ENCODE results near the gene SUFU.

SUFU gene

GRCh38 chr10:102554531-102554930 is 50.8 kb downstream of the SUFU start:
- DNase-seq, result no peak

- DNase-seq, result no peak
Observed at GRCh38 chr10:102555781-102556328, 52.1 kb downstream of the SUFU start.

DNA sequence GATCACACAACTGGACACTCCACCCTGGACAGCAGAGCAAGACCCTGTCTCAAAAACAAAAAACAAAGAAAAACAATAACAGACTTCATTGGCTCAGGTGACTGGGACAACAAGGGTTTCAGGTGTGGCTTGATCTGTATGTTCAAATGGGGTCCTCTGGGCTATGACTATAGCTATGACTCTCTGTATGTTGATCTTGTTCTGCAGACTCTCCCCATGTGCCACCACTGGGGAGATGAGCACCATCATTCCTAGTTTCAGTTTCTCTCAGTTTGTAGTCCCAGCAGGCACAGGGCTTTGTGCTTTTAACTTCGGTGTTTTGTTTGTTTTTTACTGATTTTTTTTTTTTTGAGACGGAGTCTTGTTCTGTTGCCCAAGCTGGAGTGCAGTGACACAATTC is 53.8 kb downstream of the SUFU start:
- no peak for DNase-seq

DNA sequence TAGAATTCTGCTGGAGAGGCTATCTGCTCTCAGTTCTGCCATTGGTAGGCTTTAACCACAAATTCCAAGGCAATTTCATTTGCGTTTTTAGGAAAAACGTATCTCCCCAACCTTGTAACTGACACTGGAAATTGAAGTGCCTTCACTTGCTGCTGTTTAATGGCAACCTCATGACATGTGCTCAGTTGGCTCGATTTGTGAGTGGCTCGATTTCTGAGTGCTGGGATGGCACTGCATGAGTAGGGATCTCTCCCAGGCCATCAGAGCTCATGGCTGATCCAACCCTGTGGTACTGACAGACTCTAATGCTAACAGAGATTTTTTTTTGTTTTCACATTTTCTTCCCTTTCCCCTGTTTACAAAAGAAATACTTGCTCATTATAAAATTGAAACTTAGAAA is 56.0 kb downstream of the SUFU start:
- no peak for DNase-seq

DNA sequence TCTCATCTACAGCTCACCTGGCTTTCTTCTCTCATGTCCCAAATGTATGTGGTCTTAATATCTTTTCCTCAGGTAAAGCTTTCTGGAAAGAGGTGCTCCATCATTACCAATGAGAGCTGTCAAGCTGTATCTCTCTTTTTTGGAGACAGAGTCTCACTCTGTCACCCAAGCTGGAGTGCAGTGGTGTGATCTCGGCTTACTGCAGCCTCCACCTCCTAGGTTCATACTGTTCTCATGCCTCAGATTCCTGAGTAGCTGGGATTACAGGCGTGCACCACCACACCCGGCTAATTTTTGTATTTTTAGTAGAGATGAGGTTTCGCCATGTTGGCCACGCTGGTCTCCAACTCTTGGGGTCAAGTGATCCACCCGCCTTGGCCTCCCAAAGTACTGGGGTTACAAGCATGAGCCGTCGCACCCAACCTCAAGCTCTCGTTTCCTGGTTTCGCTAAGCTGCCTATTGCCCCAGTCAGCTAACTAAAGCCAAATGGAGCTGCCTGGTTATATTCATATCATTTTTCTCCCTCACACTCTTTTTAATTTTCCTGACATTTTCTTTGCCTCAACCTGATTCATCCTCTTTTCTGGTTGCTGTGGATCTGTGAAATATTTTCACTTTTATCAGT is 60.5 kb downstream of the SUFU start:
- DNase-seq, result no peak

DNA sequence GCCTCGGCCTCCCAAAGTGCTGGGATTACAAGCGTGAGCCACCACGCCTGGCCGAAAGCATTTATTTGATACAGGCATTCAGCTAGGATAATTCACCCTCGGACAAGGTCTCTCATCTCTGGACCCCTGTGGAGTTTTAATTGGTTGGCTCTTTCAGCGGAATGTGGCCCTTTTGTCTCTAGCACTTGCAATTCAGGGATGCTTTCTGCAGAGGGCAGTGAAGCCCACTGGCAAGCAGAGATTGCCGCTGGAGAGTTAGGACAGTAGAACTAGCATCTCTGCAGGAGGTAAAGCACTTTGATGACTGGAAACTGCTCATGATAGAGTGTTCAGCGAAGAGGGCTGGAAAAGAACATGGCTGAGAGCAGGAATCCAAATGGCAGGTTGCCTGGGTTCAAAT is 62.0 kb downstream of the SUFU start:
- no peak for DNase-seq

GRCh38 chr10:102578782-102579181 is 75.0 kb downstream of the SUFU start:
- no peak for DNase-seq

- DNase-seq, result no peak
Observed at GRCh38 chr10:102579328-102579727, 75.6 kb downstream of the SUFU start.

- no peak for DNase-seq
Observed at GRCh38 chr10:102580230-102580629, 76.5 kb downstream of the SUFU start.

- no peak for DNase-seq
Observed at GRCh38 chr10:102581401-102581800, 77.6 kb downstream of the SUFU start.

GRCh38 chr10:102581981-102582580 is 78.3 kb downstream of the SUFU start:
- no peak for DNase-seq

- peak; percentile 32 for DNase-seq
Observed at GRCh38 chr10:102583435-102584417, 80.0 kb downstream of the SUFU start.

GRCh38 chr10:102585026-102585425 is 81.3 kb downstream of the SUFU start:
- DNase-seq, result no peak

DNA sequence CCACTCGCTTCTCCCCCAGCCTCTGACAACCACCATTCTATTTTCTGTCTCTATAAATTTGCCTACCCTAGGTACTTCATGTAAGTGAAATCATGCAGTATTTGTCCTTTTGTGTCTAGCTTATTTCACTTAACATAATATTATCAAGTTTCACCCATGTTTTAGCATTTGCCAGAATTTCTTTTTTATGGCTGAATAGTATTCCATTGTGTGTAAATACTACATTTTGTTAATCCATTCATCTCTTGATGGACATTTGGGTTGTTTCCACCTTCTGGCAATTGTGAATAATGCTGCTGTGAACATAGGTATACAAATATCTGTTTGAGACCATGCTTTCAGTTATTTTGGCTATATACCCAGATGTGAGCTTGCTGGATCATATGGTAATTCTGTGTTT is 83.1 kb downstream of the SUFU start:
- DNase-seq, result no peak

GRCh38 chr10:102588875-102589274 is 85.1 kb downstream of the SUFU start:
- DNase-seq, result no peak

DNA sequence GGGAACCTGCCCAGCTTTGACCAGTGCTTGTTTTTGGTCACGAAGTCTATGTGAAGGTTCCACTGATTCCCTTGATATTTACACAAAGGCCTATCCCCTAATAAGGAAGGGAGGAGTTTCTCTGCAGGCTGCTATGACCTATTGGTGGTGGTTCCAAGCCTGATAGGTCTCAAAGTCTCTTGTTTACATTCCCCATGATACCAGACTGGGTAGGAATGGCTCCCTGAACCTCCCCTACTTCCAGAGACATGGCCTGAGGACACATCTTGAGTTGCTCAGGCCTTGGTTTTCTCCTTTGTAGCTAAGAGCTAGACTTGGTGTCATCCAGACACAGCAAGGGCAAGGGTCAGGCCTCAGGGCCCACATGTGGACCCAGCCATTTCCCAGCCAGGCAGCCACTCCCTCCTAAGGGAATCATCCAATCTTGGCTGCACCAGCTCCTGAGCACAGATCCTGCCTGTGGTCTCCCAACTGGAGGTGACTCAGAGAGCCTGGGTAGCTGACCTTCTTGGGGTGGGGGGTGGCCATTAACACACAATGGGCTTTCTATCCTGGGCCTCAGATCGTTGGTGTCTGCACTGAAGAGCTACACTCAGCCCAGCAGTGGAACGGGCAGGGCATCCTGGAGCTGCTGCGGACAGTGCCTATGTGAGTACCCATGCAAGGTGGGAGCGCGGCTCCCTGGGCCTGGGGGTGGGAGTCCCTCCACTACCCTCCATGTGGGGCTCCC is 89.5 kb downstream of the SUFU start:
- DNase-seq, result no peak

- DNase-seq, result no peak
Observed at GRCh38 chr10:102593804-102594079, 90.0 kb downstream of the SUFU start.

- DNase-seq, result no peak
Observed at GRCh38 chr10:102595293-102595692, 91.5 kb downstream of the SUFU start.

DNA sequence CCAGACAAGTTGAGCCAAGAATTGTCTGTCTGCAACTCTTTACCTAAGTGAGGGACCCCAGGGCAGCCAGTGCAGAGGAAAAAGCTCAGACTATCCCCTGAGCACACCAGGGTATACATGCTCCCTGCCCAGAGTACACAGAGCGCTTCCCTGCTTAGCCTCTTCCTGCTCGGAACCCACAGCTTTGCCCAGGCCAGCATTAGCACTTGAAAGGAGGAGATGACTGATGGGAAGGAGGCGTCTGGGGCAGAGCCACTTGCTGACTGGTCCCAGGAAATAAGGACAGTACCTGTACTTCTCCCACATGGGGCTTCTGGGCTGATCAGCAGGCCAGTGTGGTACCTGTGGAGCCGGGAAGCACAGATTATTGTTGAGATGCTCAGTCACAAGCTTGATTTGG is 92.1 kb downstream of the SUFU start:
- DNase-seq, result no peak

GRCh38 chr10:102596506-102596971 is 92.8 kb downstream of the SUFU start:
- no peak for DNase-seq

DNA sequence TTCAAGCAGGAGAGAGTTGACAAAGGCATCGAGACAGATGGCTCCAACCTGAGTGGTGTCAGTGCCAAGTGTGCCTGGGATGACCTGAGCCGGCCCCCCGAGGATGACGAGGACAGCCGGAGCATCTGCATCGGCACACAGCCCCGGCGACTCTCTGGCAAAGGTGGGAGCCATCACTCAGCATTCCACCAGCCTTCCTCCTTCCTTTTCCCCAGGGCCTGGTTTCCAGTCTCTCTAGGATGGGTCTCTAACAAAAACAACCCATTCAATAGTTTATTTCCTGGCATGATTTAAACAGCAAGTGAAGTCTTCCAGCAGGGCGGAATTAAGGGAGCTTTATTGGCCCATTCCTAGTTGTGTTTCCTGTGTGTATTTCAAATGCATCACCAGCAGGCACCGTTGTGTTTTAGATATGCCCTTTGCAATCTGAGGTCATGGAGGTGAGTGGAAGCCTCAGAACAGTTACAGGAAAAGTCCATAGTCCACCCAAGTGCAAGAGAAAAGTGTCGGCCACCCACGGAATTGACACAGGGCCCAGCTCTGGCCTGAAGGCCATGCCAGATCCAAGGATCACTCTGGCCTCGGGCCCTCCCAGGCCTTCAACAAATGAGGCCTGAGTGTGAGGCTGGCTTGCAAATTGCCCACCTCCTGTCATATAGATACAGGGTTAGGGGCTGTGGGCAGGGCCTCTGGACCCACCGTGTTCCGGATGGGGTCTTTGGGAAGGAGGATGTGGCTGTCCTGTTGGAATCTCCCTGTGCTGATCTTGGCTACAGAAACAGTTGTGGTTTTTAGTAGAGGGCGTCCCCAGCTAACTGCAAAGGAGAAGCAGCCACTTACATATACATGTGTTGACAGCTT is 93.6 kb downstream of the SUFU start:
- DNase-seq, result no peak

DNA sequence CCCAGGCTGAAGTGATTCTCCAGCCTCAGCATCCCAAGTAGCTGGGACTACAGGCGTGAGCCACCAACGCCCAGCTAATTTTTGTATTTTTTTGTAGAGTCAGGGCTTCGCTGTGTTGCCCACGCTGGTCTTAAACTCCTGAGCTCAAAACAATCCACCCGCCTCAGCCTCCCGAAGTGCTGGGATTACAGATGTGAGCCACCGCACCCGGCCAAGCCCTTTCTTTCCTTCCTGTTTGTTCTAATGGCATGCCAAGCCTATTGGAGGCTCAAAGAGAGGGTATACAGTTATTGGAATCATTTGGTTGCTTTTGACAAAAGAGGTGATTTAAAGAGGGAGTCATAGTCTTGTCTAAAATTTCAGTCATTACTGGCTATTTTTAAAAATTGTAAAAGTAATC is 94.5 kb downstream of the SUFU start:
- no peak for DNase-seq

All from NCI-H2107 (cell line).